Ishikawa (cell line): ENCODE results near the gene COL25A1.

Experiments
- CREB1 ChIP-seq: IDR thresholded peaks from 2 replicates; pipeline ENCODE4 v1.6.1; 2012; ENCODE audit warnings: low read depth
- EGR1 ChIP-seq: IDR thresholded peaks from 2 replicates; pipeline ENCODE4 v1.6.1; 2012
- RAD21 ChIP-seq: IDR thresholded peaks from 2 replicates; pipeline ENCODE4 v1.6.1; 2012; ENCODE audit warnings: low read depth
- TAF1 ChIP-seq: IDR thresholded peaks from 2 replicates; pipeline ENCODE4 v1.6.1; 2012; ENCODE audit warnings: low read depth, mild to moderate bottlenecking
- TCF12 ChIP-seq: IDR thresholded peaks from 2 replicates; pipeline ENCODE4 v1.6.1; 2012; ENCODE audit warnings: low read depth
- ZBTB7A ChIP-seq: IDR thresholded peaks from 2 replicates; pipeline ENCODE4 v1.6.1; 2012; ENCODE audit warnings: low read depth
- TF ChIP-seq, protein P1 (sequence below): IDR thresholded peaks from 2 replicates; pipeline ENCODE4 v1.6.1; 2012; ENCODE audit warnings: low read depth, mild to moderate bottlenecking
- TF ChIP-seq, protein P2 (sequence below): IDR thresholded peaks from 2 replicates; pipeline ENCODE4 v1.6.1; 2012
- TF ChIP-seq, protein P3 (sequence below): IDR thresholded peaks from 2 replicates; pipeline ENCODE4 v1.6.1; 2012

DNA sequence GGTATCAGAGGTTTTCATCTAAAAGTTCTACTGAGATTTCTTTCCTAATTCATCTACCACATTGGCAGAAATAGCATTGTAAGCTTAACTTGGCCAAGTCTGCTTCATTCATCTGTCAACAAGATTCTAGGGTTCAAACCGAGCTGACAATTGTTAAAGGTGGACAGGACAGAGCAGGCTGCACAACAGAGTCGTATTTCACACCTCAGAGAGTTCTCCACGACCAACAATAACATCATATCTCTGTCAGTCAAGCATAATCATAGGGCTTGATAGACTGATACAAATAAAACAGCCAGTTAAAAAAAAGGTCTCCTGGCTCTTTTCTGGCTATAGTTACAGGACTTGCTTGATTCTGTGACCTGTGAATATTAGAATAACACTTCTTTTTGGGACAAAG, 259.2 kb downstream of the COL25A1 start:
- TF ChIP-seq RAD21 (no peak), ZBTB7A (no peak), TAF1 (no peak), TCF12 (no peak), EGR1 (no peak), CREB1 (no peak)
- TF ChIP-seq, protein P1, sequence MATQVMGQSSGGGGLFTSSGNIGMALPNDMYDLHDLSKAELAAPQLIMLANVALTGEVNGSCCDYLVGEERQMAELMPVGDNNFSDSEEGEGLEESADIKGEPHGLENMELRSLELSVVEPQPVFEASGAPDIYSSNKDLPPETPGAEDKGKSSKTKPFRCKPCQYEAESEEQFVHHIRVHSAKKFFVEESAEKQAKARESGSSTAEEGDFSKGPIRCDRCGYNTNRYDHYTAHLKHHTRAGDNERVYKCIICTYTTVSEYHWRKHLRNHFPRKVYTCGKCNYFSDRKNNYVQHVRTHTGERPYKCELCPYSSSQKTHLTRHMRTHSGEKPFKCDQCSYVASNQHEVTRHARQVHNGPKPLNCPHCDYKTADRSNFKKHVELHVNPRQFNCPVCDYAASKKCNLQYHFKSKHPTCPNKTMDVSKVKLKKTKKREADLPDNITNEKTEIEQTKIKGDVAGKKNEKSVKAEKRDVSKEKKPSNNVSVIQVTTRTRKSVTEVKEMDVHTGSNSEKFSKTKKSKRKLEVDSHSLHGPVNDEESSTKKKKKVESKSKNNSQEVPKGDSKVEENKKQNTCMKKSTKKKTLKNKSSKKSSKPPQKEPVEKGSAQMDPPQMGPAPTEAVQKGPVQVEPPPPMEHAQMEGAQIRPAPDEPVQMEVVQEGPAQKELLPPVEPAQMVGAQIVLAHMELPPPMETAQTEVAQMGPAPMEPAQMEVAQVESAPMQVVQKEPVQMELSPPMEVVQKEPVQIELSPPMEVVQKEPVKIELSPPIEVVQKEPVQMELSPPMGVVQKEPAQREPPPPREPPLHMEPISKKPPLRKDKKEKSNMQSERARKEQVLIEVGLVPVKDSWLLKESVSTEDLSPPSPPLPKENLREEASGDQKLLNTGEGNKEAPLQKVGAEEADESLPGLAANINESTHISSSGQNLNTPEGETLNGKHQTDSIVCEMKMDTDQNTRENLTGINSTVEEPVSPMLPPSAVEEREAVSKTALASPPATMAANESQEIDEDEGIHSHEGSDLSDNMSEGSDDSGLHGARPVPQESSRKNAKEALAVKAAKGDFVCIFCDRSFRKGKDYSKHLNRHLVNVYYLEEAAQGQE, result no peak
- TF ChIP-seq, protein P2, sequence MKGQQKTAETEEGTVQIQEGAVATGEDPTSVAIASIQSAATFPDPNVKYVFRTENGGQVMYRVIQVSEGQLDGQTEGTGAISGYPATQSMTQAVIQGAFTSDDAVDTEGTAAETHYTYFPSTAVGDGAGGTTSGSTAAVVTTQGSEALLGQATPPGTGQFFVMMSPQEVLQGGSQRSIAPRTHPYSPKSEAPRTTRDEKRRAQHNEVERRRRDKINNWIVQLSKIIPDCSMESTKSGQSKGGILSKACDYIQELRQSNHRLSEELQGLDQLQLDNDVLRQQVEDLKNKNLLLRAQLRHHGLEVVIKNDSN, result no peak
- TF ChIP-seq, protein P3, sequence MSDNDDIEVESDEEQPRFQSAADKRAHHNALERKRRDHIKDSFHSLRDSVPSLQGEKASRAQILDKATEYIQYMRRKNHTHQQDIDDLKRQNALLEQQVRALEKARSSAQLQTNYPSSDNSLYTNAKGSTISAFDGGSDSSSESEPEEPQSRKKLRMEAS, result no peak
